HG02884 (cell line): ENCODE results near the gene TNP2.

Experiments
- ATAC-seq: cut with Tn5 transposase; IDR thresholded peaks from one replicate; pipeline ENCODE4 v1.9.1; 2021; ENCODE audit warnings: mild to moderate bottlenecking, moderate library complexity; ENCODE audit not compliant: unreplicated experiment

TNP2 gene

GRCh38 chr16:11268921-11269375 lies at the start of gene TNP2:
TSS of gene TNP2 (minus strand) at chr16:11269325. CDS start at chr16:11269262, 63 bp downstream.
- no peak for ATAC-seq

GRCh38 chr16:11318817-11319216 lies 49.7 kb upstream of the TNP2 start:
- no peak for ATAC-seq

- no peak for ATAC-seq
Measured at GRCh38 chr16:11316331-11317015, 47.3 kb upstream of the TNP2 start.

- ATAC-seq: no peak
Measured at GRCh38 chr16:11315510-11315909, 46.4 kb upstream of the TNP2 start.

DNA sequence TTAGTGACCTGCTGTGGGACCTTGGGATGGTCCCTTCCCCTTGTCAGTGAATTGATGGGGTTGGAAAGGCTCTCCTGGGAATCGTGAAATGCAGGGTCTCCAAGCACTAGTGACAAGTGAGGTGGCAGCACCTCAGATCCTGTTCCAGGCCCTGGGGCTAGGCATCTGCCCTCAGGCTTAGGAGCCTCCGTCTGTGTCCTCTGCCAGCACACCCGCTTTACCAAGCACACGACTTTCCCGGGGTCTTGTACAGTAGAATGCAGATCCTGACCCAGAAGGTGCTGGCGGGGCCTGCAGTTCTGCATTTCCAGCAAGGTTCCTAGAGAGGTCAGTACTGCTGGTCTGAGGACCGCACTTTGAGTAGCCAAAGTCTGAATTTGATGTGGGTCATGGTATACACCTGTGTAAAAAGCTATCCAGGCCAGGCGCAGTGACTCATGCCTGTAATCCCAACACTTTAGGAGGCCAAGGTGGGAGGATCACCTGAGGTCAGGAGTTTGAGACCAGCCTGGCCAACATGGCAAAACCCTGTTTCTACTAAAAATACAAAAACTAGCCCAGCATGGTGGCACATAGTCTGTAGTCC lies 45.3 kb upstream of the TNP2 start:
- no peak for ATAC-seq

DNA sequence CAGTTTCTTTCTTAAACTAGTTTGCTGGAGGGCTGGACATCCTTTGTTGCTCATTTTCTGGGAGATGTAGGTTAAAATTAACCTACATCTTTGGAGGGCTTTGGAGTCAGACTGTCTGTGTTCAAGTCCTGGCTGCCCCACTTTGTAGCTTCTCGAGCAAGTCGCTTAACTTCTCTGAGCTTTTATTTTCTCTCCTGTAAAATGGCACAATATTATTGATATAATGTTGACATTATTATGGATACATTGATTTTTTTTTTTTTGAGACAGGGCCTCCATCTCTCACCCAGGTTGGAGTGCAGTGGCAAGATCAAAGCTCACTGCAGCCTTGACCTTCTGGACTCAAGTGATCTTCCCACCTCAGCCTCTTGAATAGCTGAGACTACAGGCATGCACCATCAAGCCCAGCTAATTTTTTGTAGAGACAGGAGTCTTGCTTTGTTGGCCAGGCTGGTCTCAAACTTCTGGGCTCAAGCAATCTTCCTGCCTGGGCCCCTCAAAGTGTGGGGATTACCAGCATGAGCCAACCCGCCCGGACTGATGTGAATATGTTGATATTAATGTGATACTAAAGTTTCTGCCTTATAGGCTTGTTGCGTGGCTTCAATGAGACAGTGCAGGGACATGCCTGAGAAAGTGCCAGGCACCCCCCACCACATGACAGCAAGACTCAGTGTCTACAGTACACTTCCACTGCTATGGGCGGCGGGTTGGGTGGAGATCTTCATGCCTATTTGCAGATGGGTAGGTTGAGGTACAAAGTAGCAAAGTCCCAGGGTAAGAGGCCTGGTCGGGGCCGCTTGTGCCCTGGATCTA lies 44.6 kb upstream of the TNP2 start:
- ATAC-seq: no peak

DNA sequence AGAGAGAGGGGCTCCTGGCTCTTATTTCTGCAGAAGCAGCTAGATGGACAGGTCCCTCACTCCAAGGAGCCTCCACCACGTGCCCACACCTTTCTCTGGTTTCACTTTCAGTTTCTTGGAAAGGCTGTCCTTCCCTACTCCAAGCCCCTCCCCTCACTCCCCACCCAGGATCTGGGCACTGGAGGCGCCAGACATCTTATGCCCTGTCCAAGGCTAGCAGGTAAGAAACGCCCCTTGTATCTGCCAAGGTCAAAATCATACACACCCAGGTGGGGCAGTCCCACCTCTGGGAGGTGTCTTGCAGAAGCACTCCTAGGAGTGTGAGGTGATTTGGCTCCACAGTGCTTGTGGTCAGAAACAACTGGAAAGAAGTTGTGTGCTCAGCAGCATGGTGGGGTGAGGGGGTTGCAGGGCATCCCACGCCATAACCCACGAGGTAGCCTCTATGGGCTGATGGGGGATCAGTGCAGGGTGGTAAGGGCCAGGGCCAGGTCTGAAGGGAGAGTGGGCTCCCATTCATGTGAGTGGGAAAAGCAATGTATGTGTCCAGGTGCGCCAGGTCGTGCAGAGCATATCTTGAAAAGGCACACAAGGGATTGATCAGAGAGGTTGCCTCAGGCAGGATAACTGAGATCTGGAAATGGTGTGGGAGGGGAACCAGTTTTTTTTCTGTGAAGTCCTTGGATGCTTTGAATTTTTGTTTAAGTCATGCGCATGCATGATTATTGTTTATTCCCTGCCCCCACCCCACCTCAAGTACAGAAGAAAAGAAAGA lies 43.8 kb upstream of the TNP2 start:
- ATAC-seq: no peak

- ATAC-seq: no peak
Measured at GRCh38 chr16:11310997-11311561, 42.0 kb upstream of the TNP2 start.

GRCh38 chr16:11310634-11310977 lies 41.5 kb upstream of the TNP2 start:
- no peak for ATAC-seq

DNA sequence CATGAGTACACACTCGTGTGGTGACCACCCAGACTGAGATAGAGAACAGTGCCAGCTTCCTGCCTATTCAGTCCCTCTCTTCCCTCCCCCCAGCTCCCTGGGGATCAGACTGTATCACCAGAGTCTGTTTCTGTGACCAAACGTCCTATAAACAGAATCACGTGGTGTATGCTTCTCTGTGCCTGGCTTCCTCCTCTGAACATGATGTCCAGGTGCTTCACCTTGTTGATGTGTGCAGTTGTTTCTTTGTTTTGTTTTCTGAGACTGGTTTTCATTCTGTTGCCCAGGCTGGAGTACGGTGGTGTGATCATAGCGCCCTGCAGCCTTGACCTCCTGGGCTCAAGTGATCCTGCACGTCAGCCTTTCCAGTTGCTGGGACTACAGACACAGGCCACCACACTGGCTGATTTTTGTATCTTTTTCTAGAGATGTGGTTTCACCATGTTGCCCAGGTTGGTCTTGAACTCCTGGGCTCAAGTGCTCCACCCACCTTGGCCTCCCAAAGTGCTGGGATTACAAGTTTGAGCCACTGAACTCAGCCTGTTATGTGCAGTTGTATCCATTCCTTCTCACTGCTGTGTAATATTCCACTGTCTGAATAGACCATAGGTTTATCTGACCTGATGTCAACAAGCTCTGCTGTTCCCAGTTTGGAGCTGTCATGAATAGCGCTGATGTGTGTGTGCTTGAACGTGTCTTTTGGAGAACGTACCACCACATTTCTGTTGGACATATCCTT lies 40.9 kb upstream of the TNP2 start:
- no peak for ATAC-seq

GRCh38 chr16:11308493-11309283 lies 39.6 kb upstream of the TNP2 start:
- no peak for ATAC-seq

DNA sequence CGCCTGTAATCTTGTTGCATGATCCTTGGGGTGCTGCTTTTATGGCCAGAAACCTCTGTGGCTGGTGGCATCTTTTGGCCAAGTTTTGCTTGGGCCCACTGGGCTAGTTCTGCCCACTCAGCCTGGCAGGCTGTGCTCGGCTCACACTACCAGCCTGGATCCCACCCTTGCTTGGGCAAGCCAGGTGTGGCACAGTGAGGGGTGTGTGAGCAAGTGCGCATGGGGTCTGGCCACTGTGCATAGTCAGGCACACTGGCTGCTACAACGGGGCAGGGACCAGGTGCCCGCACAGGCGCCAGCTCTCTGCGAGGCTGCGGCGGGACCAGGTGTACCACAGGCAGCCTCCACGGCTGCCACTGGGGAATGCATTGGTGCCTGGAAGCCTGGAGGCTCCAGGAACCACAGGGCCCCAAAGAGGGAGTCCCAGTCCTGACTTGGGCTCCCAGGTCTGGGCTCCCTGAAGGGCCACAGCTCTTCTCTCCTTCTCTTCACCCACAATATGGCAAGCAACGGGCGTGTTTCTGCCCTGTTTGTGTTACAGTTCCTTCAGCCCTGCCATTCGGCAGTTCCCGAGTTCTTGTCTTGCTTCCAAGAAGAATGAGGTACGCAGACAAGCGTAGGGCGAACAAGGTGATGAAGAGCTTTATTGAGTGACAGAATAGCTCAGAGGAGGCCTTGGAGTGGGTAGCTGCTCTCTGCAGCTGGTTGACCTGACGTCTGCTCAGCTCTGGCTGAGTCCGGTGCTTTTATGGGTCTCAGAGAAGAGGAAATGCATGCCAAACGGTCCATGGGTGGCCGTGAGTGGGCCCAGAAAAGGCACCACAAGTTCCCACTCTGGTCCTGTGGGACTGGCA lies 38.7 kb upstream of the TNP2 start:
- ATAC-seq: no peak

GRCh38 chr16:11306997-11307638 lies 38.0 kb upstream of the TNP2 start:
- ATAC-seq: no peak

DNA sequence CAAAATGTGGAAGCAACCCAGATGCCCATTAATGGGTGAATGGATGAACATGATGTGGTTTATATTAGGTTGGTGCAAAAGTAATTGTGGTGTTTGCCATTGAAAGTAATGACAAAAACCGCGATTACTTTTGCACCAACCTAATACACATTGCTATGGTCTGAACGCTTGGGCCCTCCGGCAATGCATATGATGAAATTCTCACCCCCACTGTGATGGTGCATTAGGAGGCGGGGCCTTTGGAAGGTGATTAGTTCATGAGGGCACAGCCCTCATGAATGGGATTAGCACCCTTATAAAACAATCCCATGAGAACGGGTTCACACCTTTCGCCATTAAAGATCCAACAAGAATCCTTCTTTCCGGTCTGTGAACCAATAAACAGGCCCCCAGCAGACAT lies 37.3 kb upstream of the TNP2 start:
- no peak for ATAC-seq

GRCh38 chr16:11303405-11304138 lies 34.4 kb upstream of the TNP2 start:
- ATAC-seq: no peak

- no peak for ATAC-seq
Measured at GRCh38 chr16:11302977-11303376, 33.9 kb upstream of the TNP2 start.
